NOMO-1 treated with dmso at 0.1 percent for 144 hours (cell line): ENCODE measurements around the gene INF2.
"Not testable (repeated sequence)": the region's sequence is repeated elsewhere in the genome, so short reads cannot be mapped to it uniquely, and the experiment has no call there.

ENCODE experiments used
- DNase-seq: peaks from one replicate; lab custom pipeline; 2025; ENCODE audit not compliant: unreplicated experiment; lab: John Stamatoyannopoulos, UW

Gene INF2

GRCh38 chr14:104749111-104749649, 59.8 kb downstream of the INF2 start:
- DNase-seq, result no peak

GRCh38 chr14:104750056-104750752, 60.8 kb downstream of the INF2 start:
- DNase-seq, result no peak

- not testable (repeated sequence) for DNase-seq
These were observed 61.3 kb downstream of the INF2 start for GRCh38 chr14:104750753-104751057.

GRCh38 chr14:104751539-104752422, 62.4 kb downstream of the INF2 start:
- peak; percentile 50 for DNase-seq

GRCh38 chr14:104752423-104752734, 63.0 kb downstream of the INF2 start:
- no peak for DNase-seq

GRCh38 chr14:104752735-104753527, 63.5 kb downstream of the INF2 start, which contains the start of gene SIVA1:
SIVA1 (plus strand) TSS chr14:104753147; CDS start chr14:104753202, 55 bp downstream.
- DNase-seq, result peak; percentile 100

- no peak for DNase-seq
These were observed 64.3 kb downstream of the INF2 start for GRCh38 chr14:104753528-104754212.

GRCh38 chr14:104754213-104754851, 64.9 kb downstream of the INF2 start:
- DNase-seq, result no peak

GRCh38 chr14:104755621-104756020, 66.2 kb downstream of the INF2 start:
- DNase-seq, result no peak

- no peak for DNase-seq
These were observed 67.2 kb downstream of the INF2 start for GRCh38 chr14:104756477-104757237.

GRCh38 chr14:104757238-104757585, 67.8 kb downstream of the INF2 start:
- no peak for DNase-seq

GRCh38 chr14:104757681-104758392, 68.4 kb downstream of the INF2 start:
- DNase-seq, result no peak

GRCh38 chr14:104758981-104759969, 69.9 kb downstream of the INF2 start:
- DNase-seq, result no peak

GRCh38 chr14:104765517-104765916, 76.1 kb downstream of the INF2 start:
- DNase-seq, result no peak

GRCh38 chr14:104766256-104766862, 76.9 kb downstream of the INF2 start:
- no peak for DNase-seq

- DNase-seq, result no peak
These were observed 77.6 kb downstream of the INF2 start for GRCh38 chr14:104766863-104767633.

GRCh38 chr14:104767634-104767918, 78.2 kb downstream of the INF2 start:
- no peak for DNase-seq
